Measurements from ENCODE around the gene SNRPB. TPM values are rescaled to one million over a fixed set of nuclear protein-coding genes. Genes with fewer than 3 reads are reported as not detected.

The SNRPB gene
- total RNA-seq, 6 experiments from 2014 or later = 155 to 240 (median 208) TPM

- Mint-ChIP-seq H3K27ac (peak overlapping the region; percentile 100), H3K27me3 (ENCODE audit: insufficient read depth) (peaks cover 7% of the 10 kb centered on the region), H3K36me3 (ENCODE audit: low read depth) (peaks cover 70% of the 10 kb centered on the region), H3K4me3 (peak overlapping the region; percentile 99), H3K4me1 (ENCODE audit: low read depth) (peaks cover 78% of the 10 kb centered on the region), H3K9me3 (no peaks in the 10 kb centered on the region)
- no peak for TF ChIP-seq CTCF (IDR thresholded peaks at IDR 0.05)
- DNase-seq = no peak
Measured at GRCh38 chr20:2468581-2469407, 1.8 kb downstream of the SNRPB start.

GRCh38 chr20:2467412-2467811, 3.2 kb downstream of the SNRPB start:
- H3K4me1 Mint-ChIP-seq (ENCODE audit: low read depth) = peaks cover 74% of the 10 kb centered on the region
- peaks cover 76% of the 10 kb centered on the region for H3K36me3 Mint-ChIP-seq (ENCODE audit: low read depth)
- DNase-seq = no peak
- no peak for TF ChIP-seq CTCF (IDR thresholded peaks at IDR 0.05)
- H3K4me3 Mint-ChIP-seq = peak overlapping the region; percentile 99
- H3K27ac Mint-ChIP-seq = no peak overlapping the region; the same call in 1 of the 2 replicates
- no peaks in the 10 kb centered on the region for H3K9me3 Mint-ChIP-seq
- H3K27me3 Mint-ChIP-seq (ENCODE audit: insufficient read depth) = peaks cover 7% of the 10 kb centered on the region

GRCh38 chr20:2465100-2465499, 5.5 kb downstream of the SNRPB start:
- no peak overlapping the region for H3K4me3 Mint-ChIP-seq
- DNase-seq = no peak
- peaks cover 79% of the 10 kb centered on the region for H3K36me3 Mint-ChIP-seq (ENCODE audit: low read depth)
- no peaks in the 10 kb centered on the region for H3K9me3 Mint-ChIP-seq
- H3K4me1 Mint-ChIP-seq (ENCODE audit: low read depth) = peaks cover 68% of the 10 kb centered on the region
- no peak for TF ChIP-seq CTCF (IDR thresholded peaks at IDR 0.05)
- H3K27ac Mint-ChIP-seq = no peak overlapping the region
- no peaks in the 10 kb centered on the region; the same call in none of the 2 replicates for H3K27me3 Mint-ChIP-seq (ENCODE audit: insufficient read depth)

GRCh38 chr20:2463616-2464365, 6.8 kb downstream of the SNRPB start:
- Mint-ChIP-seq H3K27me3 (ENCODE audit: insufficient read depth) (no peaks in the 10 kb centered on the region; the same call in none of the 2 replicates), H3K27ac (peak overlapping the region; percentile 57), H3K4me1 (ENCODE audit: low read depth) (peaks cover 56% of the 10 kb centered on the region), H3K9me3 (no peaks in the 10 kb centered on the region), H3K36me3 (ENCODE audit: low read depth) (peaks cover 76% of the 10 kb centered on the region), H3K4me3 (no peak overlapping the region)
- TF ChIP-seq CTCF (IDR thresholded peaks at IDR 0.05) = no peak
- no peak for DNase-seq

GRCh38 chr20:2462484-2462883, 8.1 kb downstream of the SNRPB start:
- peak overlapping the region; percentile 24; the same call in 1 of the 2 replicates for H3K27ac Mint-ChIP-seq
- H3K36me3 Mint-ChIP-seq (ENCODE audit: low read depth) = peaks cover 69% of the 10 kb centered on the region
- peaks cover 43% of the 10 kb centered on the region for H3K4me1 Mint-ChIP-seq (ENCODE audit: low read depth)
- DNase-seq = no peak
- no peaks in the 10 kb centered on the region; the same call in none of the 2 replicates for H3K27me3 Mint-ChIP-seq (ENCODE audit: insufficient read depth)
- H3K4me3 Mint-ChIP-seq = no peak overlapping the region
- TF ChIP-seq CTCF (IDR thresholded peaks at IDR 0.05) = no peak
- H3K9me3 Mint-ChIP-seq = no peaks in the 10 kb centered on the region
